GM21381 (cell line): ENCODE data around the gene ARF5.

Source experiments
- ATAC-seq: cut with Tn5 transposase; IDR thresholded peaks from one replicate; pipeline ENCODE4 v1.9.1; 2021; ENCODE audit warnings: mild to moderate bottlenecking, moderate library complexity; ENCODE audit not compliant: unreplicated experiment

ARF5 gene

DNA sequence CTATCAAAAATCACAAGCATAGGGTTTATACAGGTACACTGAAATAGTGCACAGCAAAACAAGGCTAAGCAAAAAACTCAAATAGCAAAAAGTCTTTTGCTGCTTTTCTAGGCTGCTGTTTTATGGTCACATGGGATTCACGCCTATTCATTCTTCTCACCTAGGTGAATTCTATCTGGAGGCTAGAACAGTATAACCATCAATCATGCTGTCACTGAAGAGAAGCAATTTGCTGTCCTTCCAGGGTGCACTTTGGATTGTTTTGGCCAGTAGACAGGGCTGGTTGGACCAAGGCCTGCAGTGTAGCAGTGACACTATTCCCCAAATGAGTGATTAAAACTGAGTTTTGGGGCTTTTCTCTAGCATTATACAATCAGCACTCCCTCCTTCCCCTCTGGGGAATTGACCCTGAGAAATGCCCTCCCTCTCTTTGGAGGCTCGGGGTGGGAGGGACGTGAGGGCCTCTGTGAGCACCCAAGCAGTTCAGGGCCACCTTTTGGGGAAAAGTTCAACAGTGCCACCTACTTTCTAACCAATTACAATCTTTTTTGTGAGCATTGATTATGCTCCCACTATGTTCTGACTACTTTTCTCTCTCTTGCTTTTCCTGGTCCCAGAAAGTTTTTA, 47.6 kb downstream of the ARF5 start:
- ATAC-seq = no peak

DNA sequence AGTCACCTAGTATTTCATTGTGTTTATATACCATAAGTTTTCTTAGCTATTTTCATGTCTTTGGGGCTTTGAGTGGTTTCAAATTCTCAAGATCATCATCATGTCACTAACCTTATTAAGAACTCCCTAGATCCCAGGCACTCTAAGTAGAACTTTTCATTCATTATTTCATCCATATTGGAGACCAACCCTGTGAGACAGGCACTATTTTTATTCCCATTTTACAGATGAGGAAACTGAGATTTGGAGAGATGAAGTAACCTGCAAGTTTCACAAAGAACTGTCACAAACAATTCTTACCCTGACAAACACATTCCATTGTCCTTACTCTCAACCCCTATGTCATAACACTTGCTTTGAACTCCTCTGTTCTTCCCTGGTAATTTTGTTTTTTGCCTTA, 50.0 kb downstream of the ARF5 start:
- no peak for ATAC-seq
